ENCODE data around the gene GH2.
"Not testable (repeated sequence)": the region's sequence is repeated elsewhere in the genome, so short reads cannot be mapped to it uniquely, and the experiment has no call there.

The GH2 gene

GRCh38 chr17:63903787-63904201, 22.1 kb upstream of the GH2 start:
- H3K4me3 ChIP-seq (ENCODE audit: low read depth, low read length): not testable (repeated sequence)
- TF ChIP-seq CTCF (IDR thresholded peaks at IDR 0.05; ENCODE audit: borderline replicate concordance, insufficient read depth, low read depth, low read length): peak; percentile 8; the same call in 1 of the 2 replicates

- not testable (repeated sequence) for H3K4me3 ChIP-seq (ENCODE audit: low read depth, low read length)
Observed at GRCh38 chr17:63901971-63902370, 20.2 kb upstream of the GH2 start.

GRCh38 chr17:63898899-63899798, 17.4 kb upstream of the GH2 start:
- not testable (repeated sequence) for H3K4me3 ChIP-seq (ENCODE audit: low read depth, low read length)

- H3K4me3 ChIP-seq (ENCODE audit: low read depth, low read length): not testable (repeated sequence)
Observed at GRCh38 chr17:63896524-63897354, 15.0 kb upstream of the GH2 start, which contains the start of gene CSH1. TSS of gene CSH1 (minus strand) at chr17:63896574. CDS start at chr17:63896511, 63 bp downstream.

- not testable (repeated sequence) for H3K4me3 ChIP-seq (ENCODE audit: low read depth, low read length)
Observed at GRCh38 chr17:63894821-63895220, 13.1 kb upstream of the GH2 start.

- H3K4me3 ChIP-seq (ENCODE audit: low read depth, low read length): not testable (repeated sequence)
Observed at GRCh38 chr17:63894021-63894420, 12.3 kb upstream of the GH2 start.

GRCh38 chr17:63892316-63893037, 10.7 kb upstream of the GH2 start:
- 0 out of 2 replicates have a peak, but pooled peaks have one; percentile 8 for TF ChIP-seq CTCF (IDR thresholded peaks at IDR 0.05; ENCODE audit: borderline replicate concordance, insufficient read depth, low read depth, low read length)
- H3K4me3 ChIP-seq (ENCODE audit: low read depth, low read length): not testable (repeated sequence)

- not testable (repeated sequence) for H3K4me3 ChIP-seq (ENCODE audit: low read depth, low read length)
- TF ChIP-seq CTCF (IDR thresholded peaks at IDR 0.05; ENCODE audit: borderline replicate concordance, insufficient read depth, low read depth, low read length): peak; percentile 53
Observed at GRCh38 chr17:63889026-63889848, 7.5 kb upstream of the GH2 start.

GRCh38 chr17:63885119-63885518, 3.4 kb upstream of the GH2 start:
- not testable (repeated sequence) for H3K4me3 ChIP-seq (ENCODE audit: low read depth, low read length)

- H3K4me3 ChIP-seq (ENCODE audit: low read depth, low read length): not testable (repeated sequence)
Observed at GRCh38 chr17:63882626-63883126, 932 bp upstream of the GH2 start.

GRCh38 chr17:63881337-63881736, 407 bp downstream of the GH2 start:
- not testable (repeated sequence) for H3K4me3 ChIP-seq (ENCODE audit: low read depth, low read length)

Measured in GM12875 (cell line).